Measurements from ENCODE around the gene PTPRN2. TPM values are rescaled to one million over a fixed set of nuclear protein-coding genes. Genes with fewer than 3 reads are reported as not detected.
A peak's percentile ranks its signal among the peaks of the same experiment; 100 is the strongest.

Gene PTPRN2
- total RNA-seq, 1 experiment from 2014 or later = not detected

DNA sequence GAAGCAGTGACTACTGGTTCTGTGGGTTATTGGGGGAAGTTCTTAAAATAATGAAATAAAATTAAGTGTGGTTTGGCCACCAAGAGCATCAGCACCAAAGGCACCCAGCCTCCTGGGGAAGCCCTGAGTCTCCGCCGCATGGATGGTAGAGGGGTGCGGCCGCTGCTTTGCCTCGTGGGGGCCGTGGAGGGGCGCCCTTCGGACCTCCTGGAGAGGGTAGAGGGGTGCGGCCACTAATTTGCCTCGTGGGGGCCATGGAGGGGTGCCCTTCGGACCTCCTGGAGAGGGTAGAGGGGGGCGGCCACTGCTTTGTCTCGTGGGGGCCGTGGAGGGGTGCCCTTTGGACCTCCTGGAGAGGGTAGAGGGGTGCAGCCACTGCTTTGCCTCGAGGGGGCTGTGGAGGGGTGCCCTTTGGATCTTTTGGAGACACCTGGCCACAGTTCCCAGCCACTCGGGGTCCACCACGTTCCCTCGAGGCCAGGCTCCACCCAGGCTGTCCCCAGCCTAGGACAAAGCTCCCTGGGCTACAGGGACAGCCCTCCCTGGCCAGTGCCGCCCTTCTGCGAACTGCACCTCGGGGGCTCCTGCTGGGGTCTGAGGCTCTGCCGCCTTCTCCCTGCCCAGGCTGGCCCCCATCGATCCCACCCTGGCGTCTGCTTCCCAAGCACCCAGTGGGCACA lies 535.1 kb downstream of the PTPRN2 start:
- H3K4me3 ChIP-seq = no peak overlapping the region
- no peak overlapping the region for H3K27ac ChIP-seq
- TF ChIP-seq, protein P1, sequence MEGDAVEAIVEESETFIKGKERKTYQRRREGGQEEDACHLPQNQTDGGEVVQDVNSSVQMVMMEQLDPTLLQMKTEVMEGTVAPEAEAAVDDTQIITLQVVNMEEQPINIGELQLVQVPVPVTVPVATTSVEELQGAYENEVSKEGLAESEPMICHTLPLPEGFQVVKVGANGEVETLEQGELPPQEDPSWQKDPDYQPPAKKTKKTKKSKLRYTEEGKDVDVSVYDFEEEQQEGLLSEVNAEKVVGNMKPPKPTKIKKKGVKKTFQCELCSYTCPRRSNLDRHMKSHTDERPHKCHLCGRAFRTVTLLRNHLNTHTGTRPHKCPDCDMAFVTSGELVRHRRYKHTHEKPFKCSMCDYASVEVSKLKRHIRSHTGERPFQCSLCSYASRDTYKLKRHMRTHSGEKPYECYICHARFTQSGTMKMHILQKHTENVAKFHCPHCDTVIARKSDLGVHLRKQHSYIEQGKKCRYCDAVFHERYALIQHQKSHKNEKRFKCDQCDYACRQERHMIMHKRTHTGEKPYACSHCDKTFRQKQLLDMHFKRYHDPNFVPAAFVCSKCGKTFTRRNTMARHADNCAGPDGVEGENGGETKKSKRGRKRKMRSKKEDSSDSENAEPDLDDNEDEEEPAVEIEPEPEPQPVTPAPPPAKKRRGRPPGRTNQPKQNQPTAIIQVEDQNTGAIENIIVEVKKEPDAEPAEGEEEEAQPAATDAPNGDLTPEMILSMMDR (conservative IDR thresholded peaks at IDR 0.05) = no peak
- 0 out of 2 replicates have a peak, but pooled peaks have one; percentile 80 for TF ChIP-seq EZH2 (IDR thresholded peaks at IDR 0.05; ENCODE audit: low read depth)
- H3K36me3 ChIP-seq (ENCODE audit: low read depth) = no peaks in the 10 kb centered on the region
- no peaks in the 10 kb centered on the region for H3K9me2 ChIP-seq (ENCODE audit: insufficient read depth)
- intact Hi-C loops (cut with micrococcal nuclease; ENCODE audit: unreplicated experiment) = no loop called here
- no peak overlapping the region for H2AFZ ChIP-seq
- no peak overlapping the region for H3K4me2 ChIP-seq
- H3F3A ChIP-seq (ENCODE audit: insufficient read depth, low read depth) = no peaks in the 10 kb centered on the region
- H3K9me3 ChIP-seq (ENCODE audit: insufficient read depth, low read depth) = no peaks in the 10 kb centered on the region
- no peaks in the 10 kb centered on the region for H4K20me1 ChIP-seq (ENCODE audit: insufficient read depth)
- no peaks in the 10 kb centered on the region for H3K79me2 ChIP-seq (ENCODE audit: low read depth)
- H3K4me1 ChIP-seq (replicated peaks; ENCODE audit: insufficient read depth) = no peaks in the 10 kb centered on the region
- no peak for DNase-seq
- BruUV-seq (replicated peaks) = no TSS peak
- H3K27me3 ChIP-seq (ENCODE audit: insufficient read depth, low read depth) = peaks cover 96% of the 10 kb centered on the region
- ChIA-PET CTCF (no interaction called here), POLR2A (ENCODE audit: unreplicated experiment) (no interaction called here)

DNA sequence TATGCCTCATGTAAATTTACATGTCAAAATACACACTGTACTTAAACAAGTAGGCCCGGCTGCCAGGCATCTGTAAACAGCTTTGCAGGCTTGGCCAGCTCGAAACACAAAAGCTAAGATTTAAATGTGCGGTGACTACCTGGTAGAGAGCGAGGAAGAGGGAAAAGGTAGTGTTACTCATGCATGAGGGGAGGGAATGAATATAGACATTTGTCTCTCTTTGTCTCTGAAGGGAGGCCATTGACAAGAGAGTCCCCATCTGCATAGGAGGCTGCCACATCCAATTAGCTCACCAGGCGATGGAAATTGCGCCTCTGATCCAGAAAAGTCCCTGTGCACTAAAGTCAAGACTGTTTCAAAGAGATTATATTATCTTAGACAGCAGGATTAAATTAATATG lies 535.8 kb downstream of the PTPRN2 start:
- peaks cover 96% of the 10 kb centered on the region for H3K27me3 ChIP-seq (ENCODE audit: insufficient read depth, low read depth)
- no TSS peak for BruUV-seq (replicated peaks)
- CTCF ChIA-PET = no interaction called here

DNA sequence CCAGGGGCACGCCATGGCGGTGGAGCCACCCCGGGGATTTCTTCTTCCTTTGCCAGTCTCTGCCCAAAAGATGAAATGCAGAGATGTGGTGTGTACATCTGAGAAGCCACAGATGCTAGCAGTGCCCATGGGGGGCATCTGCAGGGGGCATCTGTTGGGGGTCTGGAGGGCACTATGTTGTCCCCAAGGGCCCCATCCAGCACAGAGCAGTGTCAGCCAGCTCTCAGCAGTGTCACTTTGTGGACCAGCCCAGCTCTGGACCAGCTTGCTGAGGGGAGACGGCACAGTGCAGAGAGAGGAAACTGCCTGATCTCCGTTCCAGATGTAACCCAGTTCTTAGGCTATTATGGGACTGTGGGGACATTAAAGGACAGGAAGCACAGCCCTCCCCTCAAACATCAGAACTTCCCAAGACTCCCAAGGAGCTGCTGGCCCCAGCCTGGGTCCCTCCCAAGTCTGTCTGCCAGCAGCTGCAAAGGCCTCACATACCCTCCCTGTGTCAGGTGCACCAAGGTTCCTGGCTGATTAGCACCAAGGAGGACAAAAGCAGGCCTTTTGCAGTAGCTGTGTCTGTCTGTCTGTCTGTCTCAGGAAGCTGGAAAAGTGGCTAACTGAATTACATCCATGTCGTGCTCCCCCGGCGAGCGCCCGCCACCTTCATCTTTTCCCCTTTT lies 536.5 kb downstream of the PTPRN2 start:
- H4K20me1 ChIP-seq (ENCODE audit: insufficient read depth) = no peaks in the 10 kb centered on the region
- intact Hi-C loops (cut with micrococcal nuclease; ENCODE audit: unreplicated experiment) = no loop called here
- POLR2A ChIA-PET (ENCODE audit: unreplicated experiment) = no interaction called here
- no TSS peak for BruUV-seq (replicated peaks)
- DNase-seq = no peak
- H3F3A ChIP-seq (ENCODE audit: insufficient read depth, low read depth) = no peaks in the 10 kb centered on the region
- no peaks in the 10 kb centered on the region for H3K9me3 ChIP-seq (ENCODE audit: insufficient read depth, low read depth)
- H3K4me2 ChIP-seq = no peak overlapping the region
- TF ChIP-seq EZH2 (IDR thresholded peaks at IDR 0.05; ENCODE audit: low read depth) = no peak
- TF ChIP-seq, protein P1 (conservative IDR thresholded peaks at IDR 0.05) = no peak
- no peaks in the 10 kb centered on the region for H3K9me2 ChIP-seq (ENCODE audit: insufficient read depth)
- CTCF ChIA-PET = no interaction called here
- no peaks in the 10 kb centered on the region for H3K36me3 ChIP-seq (ENCODE audit: low read depth)
- no peak overlapping the region for H3K27ac ChIP-seq
- H3K27me3 ChIP-seq (ENCODE audit: insufficient read depth, low read depth) = peaks cover 96% of the 10 kb centered on the region
- no peak overlapping the region for H3K4me3 ChIP-seq
- H3K79me2 ChIP-seq (ENCODE audit: low read depth) = no peaks in the 10 kb centered on the region
- H2AFZ ChIP-seq = no peak overlapping the region
- no peaks in the 10 kb centered on the region for H3K4me1 ChIP-seq (replicated peaks; ENCODE audit: insufficient read depth)

More for the DNA sequence above, 535.8 kb downstream of the PTPRN2 start:
- no peaks in the 10 kb centered on the region for H3K9me3 ChIP-seq (ENCODE audit: insufficient read depth, low read depth)
- no peak overlapping the region for H3K27ac ChIP-seq
- POLR2A ChIA-PET (ENCODE audit: unreplicated experiment) = no interaction called here
- H3K36me3 ChIP-seq (ENCODE audit: low read depth) = no peaks in the 10 kb centered on the region
- no peaks in the 10 kb centered on the region for H3K79me2 ChIP-seq (ENCODE audit: low read depth)
- no peaks in the 10 kb centered on the region for H4K20me1 ChIP-seq (ENCODE audit: insufficient read depth)
- H3K4me3 ChIP-seq = no peak overlapping the region
- H2AFZ ChIP-seq = no peak overlapping the region
- no peak for TF ChIP-seq EZH2 (IDR thresholded peaks at IDR 0.05; ENCODE audit: low read depth)
- TF ChIP-seq, protein P1 (conservative IDR thresholded peaks at IDR 0.05) = no peak
- DNase-seq = no peak
- H3K9me2 ChIP-seq (ENCODE audit: insufficient read depth) = no peaks in the 10 kb centered on the region
- H3K4me2 ChIP-seq = no peak overlapping the region
- no peaks in the 10 kb centered on the region for H3F3A ChIP-seq (ENCODE audit: insufficient read depth, low read depth)
- H3K4me1 ChIP-seq (replicated peaks; ENCODE audit: insufficient read depth) = no peaks in the 10 kb centered on the region
- intact Hi-C loops (cut with micrococcal nuclease; ENCODE audit: unreplicated experiment) = no loop called here

All from PC-9 (cell line).